Umbilical cord (tissue), 2 donors: ENCODE data around the gene AMBP. TPM values are rescaled to one million over a fixed set of nuclear protein-coding genes. Genes with fewer than 3 reads are reported as not detected.
A peak's percentile ranks its signal among the peaks of the same experiment; 100 is the strongest.
"Not testable (repeated sequence)": the region's sequence is repeated elsewhere in the genome, so short reads cannot be mapped to it uniquely, and the experiment has no call there.

ENCODE experiments used
- DNase-seq: peaks from one replicate; pipeline ENCODE4 v3.0.0-alpha.2; 2015; ENCODE audit warnings: low spot score
- total RNA-seq: library from RNA; depleted of rRNA; stranded (reverse); fragments of >200 nt; gene quantifications from one replicate; pipeline ENCODE4 v1.2.3, GENCODE V29; 2014; ENCODE audit warnings: low replicate concordance; ENCODE audit not compliant: insufficient read depth

AMBP gene
- total RNA-seq, 1 donor from 2014 or later, result not detected

- DNase-seq, result no peak
These were observed 26.8 kb downstream of the AMBP start for GRCh38 chr9:114051281-114051680.

- no peak for DNase-seq
These were observed 27.5 kb downstream of the AMBP start for GRCh38 chr9:114050646-114051045.

- DNase-seq, result no peak
These were observed 27.9 kb downstream of the AMBP start for GRCh38 chr9:114050226-114050568.

GRCh38 chr9:114049441-114050225 is 28.5 kb downstream of the AMBP start:
- DNase-seq, result no peak

- no peak for DNase-seq
These were observed 29.3 kb downstream of the AMBP start for GRCh38 chr9:114048533-114049415.

- DNase-seq, result no peak
These were observed 30.4 kb downstream of the AMBP start for GRCh38 chr9:114047717-114048116.

- no peak for DNase-seq
These were observed 31.2 kb downstream of the AMBP start for GRCh38 chr9:114046875-114047274.

- DNase-seq, result no peak
These were observed 31.8 kb downstream of the AMBP start for GRCh38 chr9:114046237-114046755.

- DNase-seq, result not testable (repeated sequence)
These were observed 34.4 kb downstream of the AMBP start for GRCh38 chr9:114043660-114044059.

- no peak for DNase-seq
These were observed 38.6 kb downstream of the AMBP start for GRCh38 chr9:114039484-114039883.

- DNase-seq, result no peak
These were observed 39.3 kb downstream of the AMBP start for GRCh38 chr9:114038724-114039313.

- no peak for DNase-seq
These were observed 40.0 kb downstream of the AMBP start for GRCh38 chr9:114037961-114038723.

GRCh38 chr9:114037249-114037648 is 40.9 kb downstream of the AMBP start:
- no peak for DNase-seq

GRCh38 chr9:114035845-114036801 is 42.0 kb downstream of the AMBP start:
- DNase-seq, result no peak

GRCh38 chr9:114035221-114035844 is 42.8 kb downstream of the AMBP start:
- no peak for DNase-seq

- no peak for DNase-seq
These were observed 43.4 kb downstream of the AMBP start for GRCh38 chr9:114034661-114035062.

- DNase-seq, result no peak
These were observed 43.9 kb downstream of the AMBP start for GRCh38 chr9:114034196-114034595.

GRCh38 chr9:114033397-114034103 is 44.5 kb downstream of the AMBP start:
- DNase-seq, result peak; percentile 10
